AG20443 (cell line): ENCODE measurements around the gene GSTM3.
"Not testable (repeated sequence)": the region's sequence is repeated elsewhere in the genome, so short reads cannot be mapped to it uniquely, and the experiment has no call there.

Experiments used
- DNase-seq: peaks from one replicate; pipeline ENCODE4 v3.0.0; 2012; ENCODE audit warnings: low spot score, mixed read lengths

The GSTM3 gene

DNA sequence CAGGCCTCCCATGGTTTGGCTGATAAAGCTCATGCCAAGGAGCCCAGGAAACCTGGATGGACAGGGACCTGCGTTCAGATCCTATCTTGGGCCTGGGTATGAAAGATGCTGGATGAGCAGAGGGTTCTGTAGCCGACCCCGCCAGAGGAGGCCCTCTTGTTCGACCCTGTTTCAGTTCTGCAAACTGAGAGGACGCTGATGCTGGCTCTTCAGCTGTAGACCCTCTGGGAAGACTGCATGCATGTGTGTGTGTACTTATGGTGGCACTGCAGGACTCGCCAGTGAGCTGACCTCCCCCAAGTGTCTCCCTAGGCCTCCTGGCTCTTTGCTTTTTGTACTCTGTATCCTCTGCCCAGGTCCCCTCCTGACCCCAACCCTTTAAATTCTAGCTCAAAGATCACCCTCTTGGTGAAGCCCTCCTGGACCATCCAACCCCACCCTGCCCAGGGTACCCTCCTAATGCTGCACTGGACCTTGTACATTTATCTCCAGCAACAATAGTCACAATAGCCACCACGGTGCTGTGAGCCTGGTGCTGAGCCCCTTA, 21.3 kb upstream of the GSTM3 start:
- no peak for DNase-seq

DNA sequence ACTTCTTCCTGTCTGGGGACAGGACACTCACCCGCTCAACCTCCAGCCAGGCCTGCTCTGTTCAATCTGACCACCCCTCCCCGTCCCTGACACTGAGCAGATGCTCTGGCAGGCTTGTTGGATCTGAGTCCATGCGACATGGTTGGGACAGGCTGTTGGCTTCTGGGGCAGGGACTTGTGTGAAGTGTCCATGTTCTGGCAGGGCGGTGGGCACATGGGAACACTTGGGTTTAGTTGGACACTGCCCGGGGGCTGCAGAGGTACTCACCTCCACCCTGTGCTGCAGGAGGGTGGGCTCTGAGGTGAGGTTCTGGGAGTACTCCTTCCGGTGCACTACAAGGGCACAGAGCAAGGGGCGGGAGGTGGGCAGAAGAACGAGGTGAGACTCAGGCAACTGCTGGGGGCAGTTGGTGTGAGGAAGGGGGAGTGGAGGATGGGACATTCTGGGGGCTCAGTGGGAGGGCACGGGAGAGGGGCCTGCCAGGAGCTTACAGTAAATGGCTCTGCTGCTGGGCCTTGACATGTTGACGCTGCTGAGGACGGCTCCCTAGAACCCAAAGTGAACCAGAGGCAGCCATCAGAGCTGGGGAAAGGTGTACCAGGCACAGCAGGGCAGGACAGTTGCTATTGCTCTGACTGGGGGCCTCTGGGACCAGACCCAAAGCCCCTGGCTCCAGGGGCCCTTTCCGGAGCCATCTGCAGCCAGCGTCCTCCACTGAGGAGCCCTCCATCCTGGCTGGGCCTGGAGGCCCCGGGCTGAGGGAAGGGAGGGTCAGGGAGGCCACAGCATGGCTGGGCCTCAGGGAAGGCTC, 20.6 kb upstream of the GSTM3 start:
- DNase-seq = no peak

DNA sequence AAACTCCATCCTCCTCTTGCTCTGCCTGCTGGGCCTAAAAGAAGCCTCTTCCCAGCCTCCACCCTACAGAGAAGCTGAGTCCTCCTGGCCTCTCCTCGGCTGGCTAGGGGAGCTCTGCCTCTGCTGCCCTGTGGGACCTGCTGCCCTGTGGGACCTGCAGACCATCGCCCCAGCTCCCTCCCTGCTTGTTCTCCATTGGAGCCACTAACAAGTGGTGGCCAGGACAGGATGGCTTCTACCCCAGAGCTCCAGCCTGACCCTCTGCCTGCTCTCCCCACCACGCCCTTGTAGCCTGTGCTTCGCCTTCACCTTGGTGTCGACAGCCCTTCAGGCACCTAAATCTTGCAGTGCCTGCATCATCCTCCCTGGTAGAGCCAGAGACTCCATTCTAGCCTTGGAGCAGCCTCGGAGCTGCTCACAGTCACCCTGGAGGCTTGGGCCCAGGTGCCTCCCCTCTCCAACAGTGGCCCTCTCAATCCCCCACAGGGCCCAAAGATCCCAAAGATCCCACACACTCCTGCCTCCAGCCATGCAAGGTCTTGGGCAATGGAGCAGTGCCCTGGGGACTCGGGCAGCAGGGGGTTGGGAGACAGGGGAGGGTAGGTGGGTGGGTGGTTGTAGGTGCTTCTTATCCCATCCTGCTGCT, 19.9 kb upstream of the GSTM3 start:
- DNase-seq = no peak

DNA sequence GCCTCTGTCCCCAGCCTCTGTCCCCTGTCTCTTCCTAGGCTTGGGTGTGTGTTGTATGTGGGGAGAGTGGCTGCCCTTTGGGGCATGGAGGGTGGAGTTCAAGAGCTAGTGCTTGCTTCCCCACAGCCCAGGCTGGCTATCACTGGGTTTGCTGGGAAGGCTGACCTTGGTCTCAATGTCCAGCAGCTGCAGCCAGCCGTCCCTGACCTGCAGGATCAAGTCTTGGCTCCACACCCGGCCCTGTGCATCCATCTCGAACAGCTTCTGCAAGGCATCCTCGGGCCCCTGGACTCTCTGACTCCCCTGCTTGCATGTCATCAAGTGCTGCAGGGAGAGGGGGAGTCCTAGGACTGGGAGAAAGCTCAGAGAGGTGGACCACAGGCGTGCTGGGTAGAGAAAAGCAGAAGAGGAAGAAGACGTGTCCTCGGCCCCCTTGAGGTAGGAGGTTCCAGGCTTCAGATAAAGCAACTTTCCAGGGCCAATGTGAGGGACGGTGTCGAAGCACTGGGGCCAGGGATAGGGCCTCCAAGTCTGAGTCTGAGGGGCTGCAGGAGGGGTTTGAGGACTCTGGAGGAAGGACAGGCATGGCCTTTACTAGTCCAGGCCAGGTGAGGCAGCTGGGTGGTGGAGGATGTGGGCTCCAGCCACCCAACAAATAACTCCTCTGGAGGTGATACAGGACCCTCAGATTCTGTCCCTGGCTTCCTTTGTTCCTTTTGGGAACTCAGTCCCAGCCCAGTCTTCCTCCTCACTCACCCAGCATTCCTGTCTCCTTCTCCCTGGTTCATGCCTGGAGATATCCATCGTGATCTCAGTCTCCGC, 18.9 kb upstream of the GSTM3 start:
- DNase-seq = no peak

DNA sequence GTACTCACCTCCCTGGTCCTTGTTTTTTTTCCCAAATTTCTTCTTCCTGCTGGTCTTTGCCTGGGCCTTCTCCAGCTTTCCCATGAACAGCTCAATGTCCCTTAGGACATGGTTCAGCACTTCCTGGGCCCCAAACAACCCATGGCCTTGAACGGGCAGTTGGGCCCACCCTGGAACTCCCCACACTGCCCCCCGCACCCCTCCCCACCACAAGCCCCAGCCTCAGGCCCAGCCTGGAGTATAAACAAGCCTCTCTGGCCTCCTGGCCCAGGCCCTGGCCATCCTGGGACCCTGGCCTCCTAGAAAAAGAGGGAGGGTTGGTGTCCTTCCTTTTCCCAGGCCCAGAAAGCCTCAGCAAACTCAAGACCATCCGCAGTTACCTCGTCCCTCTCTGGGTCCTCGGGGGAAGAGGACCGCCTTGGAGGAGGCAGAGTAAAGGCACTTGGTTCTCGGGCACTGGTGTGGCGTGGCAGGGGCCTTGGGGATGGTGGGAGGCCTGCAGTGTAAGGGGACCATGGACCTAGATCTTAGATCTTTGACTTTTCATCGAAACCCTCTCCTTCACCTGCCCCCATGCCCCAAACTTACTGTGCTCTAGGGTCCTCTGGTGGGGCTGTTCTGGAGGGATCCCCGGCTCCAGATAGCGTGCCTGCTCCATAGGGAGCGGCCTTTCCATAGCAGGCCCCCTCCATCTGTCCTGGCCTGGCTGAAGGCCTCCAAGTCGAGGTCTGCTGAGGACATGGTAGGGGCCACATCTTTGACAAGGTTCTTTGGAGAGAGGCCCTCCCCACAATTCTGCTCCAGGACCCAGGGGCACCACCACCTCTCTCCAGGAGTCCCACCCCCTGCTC, 17.3 kb upstream of the GSTM3 start:
- no peak for DNase-seq

DNA sequence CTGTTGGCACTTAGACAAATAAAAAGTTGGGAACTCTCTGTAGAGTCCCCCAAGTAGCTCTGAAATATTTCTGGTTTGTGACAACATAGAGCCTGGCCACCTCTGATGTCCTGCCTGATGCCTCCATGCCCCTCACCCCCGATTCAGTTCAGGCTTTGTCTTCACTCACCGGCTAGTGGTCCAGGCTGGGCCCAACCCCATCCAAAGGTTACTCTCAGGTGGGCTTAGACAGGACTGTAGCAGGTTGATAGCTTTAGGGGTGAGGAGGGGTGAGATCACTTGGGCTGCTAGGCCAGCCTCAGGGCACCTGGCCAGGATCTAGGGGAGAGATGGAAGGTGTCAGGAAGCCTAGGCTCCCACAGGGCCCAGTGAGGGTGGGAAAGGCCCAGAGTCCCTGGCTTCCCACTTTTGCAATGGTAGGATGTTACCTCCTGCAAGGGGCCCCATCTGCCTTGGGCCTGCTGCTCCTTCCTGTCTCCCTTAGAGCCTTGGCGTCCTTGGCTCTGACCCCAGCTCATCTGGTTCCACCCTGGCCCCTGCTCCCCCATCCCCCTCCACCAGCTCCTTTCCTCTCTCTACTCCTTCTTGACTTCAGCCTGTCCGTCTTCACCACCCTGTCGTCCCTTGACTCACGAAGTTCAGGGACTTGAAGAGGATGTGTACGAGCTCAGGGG, 16.1 kb upstream of the GSTM3 start:
- no peak for DNase-seq

DNA sequence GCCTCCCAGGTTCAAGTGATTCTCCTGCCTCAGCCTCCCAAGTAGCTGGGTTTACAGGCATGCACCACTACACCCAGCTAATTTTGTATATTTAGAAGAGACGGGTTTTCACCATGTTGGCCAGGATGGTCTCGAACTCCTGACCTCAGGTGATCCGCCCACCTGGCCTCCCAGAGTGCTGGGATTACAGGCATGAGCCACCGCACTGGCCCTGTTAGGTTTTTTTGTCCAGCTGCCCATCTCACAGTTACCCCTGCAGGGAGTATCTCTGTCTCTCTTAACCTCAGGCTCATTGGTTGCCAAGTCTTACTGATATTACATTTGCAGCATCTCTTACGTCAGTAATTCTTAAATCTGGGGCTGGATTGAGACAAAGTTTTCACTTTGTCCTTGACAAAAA, 15.5 kb upstream of the GSTM3 start:
- not testable (repeated sequence) for DNase-seq

DNA sequence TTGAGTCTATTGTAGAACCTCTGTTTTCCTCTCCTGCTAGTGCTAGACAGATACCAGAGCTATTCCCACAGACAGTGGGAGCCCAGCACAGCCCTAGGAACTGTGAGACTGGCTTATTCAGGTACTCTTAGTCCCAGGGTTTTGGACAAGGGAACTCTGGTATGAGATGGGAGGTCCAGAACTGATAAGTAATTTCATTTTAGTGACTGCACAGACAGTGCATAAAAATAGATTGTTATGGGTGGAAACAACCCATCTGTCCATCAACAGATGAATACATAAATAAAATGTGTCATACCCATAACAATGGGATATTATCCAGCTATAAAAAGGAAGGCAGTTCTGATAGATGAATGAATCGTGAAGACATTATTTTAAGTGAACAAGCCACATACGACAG, 13.9 kb upstream of the GSTM3 start:
- DNase-seq = no peak

DNA sequence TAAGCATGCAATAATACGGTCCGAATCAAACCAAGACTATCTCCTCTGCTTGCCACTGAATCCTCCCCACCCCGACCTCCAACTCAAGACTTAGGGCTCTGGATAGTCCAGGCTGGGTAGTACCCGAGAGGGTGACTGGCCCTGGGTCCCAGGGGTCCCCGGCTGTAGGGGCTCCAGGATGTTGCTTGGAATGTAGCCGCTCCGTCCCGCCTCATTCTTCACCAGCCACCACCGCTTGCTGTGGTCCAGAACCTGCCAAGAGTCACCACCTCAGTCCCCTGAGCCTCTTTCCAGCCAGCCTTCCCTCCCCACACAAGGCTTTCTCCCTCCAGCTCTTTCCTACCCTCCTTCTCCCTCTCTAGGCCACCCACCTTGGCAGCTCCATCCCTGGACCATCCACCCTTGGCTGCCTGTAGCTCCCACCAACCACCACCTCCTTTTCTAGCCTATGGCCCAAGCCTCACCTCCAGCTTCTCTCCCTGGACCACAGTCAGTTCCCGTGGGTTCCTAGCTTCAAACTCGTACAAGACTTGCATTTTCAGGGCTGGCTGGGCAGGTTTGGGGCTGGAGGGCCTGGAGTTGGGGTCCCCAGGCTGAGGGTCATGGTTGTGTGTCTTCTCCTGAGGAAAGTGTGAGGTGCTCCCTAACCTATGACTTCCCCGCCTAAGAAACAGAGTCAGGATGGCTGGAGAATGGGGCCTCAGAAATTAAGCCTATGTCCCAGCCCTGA, 10.9 kb upstream of the GSTM3 start:
- no peak for DNase-seq

DNA sequence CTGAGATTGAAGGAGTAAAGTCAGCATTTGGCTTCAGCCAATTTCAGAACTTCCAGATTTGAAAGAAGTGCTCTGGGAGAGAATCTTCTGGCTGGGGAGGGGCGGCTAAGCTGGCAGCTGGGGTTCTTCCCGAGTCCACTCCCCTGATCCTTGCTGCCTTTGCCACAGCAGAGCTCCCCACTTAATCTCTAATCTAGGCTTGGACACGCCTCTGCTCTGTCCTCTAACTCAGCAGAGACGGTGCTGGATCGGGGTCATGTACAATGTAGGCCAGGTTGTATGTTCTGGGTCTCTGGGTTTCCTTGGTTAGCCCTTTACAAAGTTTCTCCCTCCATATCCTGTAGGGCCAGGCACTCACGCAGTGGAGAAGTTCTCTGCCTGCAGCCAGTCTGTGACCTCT, 10.1 kb upstream of the GSTM3 start:
- DNase-seq = no peak

DNA sequence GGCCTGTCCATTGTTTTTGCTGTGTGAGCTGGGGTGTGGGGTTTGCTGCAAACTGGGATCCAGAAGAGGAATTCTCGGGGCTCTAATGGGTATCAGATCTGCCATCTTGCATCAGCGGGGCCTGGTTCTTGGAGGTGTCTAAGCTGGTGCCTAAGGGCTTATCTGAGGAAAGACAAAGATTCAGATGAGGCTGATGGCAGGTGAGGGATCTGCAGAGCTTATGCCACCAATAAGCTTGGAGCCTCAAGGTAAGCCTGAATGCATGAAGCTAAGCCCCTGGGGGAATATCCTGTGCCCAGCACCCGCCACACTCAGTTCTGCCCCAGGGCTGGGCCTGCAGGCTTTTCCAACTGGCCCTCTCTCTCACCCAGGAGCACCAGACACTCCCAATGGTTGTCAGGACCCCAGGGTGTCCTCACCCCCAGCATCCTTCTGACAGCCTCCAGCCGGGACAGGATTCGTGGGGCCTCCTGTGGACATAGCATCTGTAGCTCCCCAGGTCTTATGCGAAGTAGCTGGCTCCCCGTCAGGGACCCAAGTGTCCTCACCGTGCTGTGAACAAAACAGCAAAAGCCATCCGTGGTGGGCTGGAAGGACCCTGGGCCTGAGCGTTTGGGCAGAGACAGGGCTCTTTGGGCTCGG, 9.5 kb upstream of the GSTM3 start:
- no peak for DNase-seq

DNA sequence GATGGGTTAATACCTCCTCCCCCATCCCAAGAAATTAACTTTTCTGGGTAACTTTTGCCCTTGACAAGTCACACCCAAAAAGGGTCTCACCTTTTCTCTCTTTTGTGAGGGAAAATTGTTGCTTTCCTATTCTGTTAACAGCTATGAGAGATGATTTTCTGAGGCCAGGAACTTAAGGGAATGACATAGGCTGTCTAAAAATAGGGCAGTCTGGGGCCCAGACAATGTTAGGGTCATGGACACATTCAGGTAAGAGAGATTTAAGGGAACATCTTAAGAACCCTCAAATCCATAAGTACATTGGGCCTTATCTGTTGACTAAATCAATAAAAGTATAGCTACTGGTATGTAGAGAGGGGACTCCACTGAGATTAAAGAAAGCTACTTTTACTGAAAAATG, 8.4 kb upstream of the GSTM3 start:
- no peak for DNase-seq

DNA sequence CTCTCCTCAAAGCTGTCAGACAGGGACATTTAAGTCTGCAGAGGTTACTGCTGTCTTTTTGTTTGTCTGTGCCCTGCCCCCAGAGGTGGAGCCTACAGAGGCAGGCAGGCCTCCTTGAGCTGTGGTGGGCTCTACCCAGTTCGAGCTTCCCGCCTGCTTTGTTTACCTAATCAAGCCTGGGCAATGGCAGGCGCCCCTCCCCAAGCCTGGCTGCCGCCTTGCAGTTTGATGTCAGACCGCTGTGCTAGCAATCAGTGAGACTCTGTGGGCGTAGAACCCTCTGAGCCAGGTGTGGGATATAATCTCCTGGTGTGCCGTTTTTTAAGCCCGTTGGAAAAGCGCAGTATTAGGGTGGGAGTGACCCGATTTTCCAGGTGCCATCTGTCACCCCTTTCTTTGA, 7.5 kb upstream of the GSTM3 start:
- not testable (repeated sequence) for DNase-seq

DNA sequence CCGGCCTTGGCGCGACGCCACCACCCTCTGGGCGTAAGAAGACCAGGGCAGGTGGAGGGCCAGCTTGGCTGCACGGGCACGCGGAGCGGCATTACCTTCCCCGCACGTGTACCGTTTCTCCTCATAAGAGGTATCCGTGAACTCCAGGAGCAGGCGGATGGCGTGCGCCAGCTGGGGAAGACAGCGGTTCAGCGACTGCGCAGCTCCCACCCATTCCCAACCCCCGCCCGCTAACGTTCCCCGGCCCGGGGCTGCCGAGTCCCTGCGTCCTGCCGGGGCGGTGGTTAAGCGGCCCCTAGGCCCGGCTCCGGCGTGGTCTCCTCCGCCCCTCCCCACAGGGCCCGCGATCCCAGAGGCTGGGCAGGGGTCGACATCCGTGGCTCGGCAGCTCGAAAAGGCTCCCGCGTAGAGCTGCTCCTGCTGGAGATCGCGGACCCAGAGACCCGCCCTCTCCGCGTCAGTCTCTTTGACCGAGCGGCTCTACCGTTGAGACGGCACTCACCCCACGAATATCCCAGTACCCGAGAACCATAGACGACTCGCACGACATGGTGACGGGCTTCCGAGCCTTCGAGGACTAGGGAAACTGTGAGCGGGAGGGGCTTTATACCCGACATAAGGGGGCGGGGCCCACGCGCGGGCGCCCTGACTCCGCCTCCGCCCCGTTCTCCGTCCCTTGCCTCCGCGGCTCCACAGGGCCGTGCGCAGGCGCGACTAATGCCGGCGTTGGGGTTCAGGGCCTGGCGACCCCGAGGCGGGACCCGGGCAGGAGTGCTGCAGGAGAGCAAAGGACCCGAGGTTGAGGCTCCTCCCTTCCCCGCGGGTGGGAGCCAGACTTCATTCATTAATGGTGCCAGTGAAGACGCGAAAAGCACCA, 862 bp downstream of the GSTM3 start:
- DNase-seq = peak; percentile 98

DNA sequence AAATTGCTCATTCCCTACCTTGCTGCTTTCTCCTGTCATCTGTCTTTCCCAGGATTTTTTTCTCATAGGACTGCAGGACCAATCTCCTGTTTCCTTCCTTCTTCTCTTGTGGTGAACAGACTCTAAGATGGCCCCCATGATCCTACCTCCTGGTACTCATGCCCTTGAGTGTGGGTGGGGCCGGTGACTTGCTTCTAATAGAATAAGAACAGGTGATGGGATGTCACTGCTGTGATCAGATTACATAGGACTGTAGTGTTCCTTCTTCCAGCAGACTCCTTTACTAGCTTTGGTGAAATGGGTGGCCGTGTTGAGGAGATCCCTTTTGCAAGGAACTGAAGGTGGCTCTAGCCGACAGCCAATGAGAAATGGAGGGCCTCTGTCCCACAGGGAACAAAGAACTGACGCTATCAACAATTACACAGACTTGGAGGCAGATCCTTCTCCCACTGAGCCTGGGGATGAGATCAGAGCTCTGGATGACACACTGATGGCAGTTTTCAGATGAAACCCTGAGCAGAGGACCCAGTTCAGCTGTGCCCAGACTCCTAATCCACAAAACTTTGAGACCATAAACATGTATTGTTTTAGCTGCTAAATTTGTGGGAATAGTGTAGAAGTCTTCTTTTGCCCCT, 7.5 kb downstream of the GSTM3 start:
- no peak for DNase-seq

DNA sequence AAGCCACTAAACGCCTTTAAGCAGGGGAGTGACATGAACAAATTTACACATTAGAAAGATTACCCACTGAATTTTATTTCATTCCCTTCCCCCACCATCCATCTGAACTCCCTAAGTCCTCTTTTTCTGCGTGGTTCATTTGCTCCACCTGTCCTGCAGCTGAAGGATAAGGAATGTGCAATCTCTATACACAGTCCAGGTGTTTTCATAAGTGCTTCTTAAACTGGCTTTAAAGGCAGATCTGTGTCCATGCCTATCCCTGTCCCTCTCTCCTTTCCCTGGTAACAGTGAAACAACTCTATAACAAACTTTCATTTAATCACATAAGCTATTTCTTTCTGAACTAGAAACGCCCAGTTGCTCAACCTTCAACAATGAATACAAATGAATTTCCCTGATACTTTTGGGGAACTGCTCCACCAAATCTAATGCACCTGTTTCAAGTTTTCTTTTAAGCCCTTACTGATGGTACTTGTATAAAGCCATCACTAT, 8.4 kb downstream of the GSTM3 start:
- DNase-seq = no peak

DNA sequence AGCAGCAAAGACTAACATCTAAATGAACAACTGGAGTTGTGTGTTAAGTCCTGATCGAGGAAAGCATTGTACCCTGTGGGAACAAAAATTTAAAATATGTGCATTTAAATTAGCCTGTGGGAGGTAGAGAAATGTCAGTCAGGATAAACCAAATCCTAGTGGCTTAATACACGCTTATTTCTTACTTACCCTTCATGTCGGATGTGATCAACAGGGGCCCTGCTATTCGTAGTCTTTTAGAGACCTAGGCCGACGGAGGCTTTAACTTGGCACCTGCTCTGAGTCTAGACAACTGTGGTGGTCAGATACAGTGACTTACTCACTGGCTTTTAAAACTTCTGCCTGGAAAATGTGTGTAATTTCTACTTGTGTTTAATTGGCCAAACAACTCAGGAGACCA, 10.2 kb downstream of the GSTM3 start:
- DNase-seq = no peak

DNA sequence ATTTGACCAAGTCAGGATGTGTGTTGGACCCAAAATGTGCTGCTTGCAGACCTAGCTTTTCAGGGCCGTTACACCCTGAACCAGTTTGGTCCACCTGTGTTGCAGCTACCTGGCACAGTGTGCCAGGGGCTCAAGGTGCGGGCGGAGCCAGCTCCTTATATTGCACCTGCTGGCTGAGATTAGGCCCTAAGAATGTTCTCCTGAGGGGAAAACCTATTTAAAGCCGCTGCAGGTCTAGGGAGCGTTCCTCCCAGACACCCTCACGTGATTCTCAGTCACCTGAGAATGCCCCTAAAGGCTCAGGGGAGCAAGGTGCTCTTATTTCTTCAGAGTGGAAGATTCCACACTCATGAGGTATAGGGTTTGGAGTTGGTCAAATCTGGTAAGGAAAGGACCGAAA, 12.0 kb downstream of the GSTM3 start:
- no peak for DNase-seq
